GM18907 (cell line): ENCODE results near the gene EVI2A.
"Not testable (repeated sequence)": the region's sequence is repeated elsewhere in the genome, so short reads cannot be mapped to it uniquely, and the experiment has no call there.

Source experiments
- ATAC-seq: cut with Tn5 transposase; IDR thresholded peaks from one replicate; pipeline ENCODE4 v1.9.1; 2021; ENCODE audit warnings: mild to moderate bottlenecking, moderate library complexity; ENCODE audit not compliant: unreplicated experiment

EVI2A gene, protein sequence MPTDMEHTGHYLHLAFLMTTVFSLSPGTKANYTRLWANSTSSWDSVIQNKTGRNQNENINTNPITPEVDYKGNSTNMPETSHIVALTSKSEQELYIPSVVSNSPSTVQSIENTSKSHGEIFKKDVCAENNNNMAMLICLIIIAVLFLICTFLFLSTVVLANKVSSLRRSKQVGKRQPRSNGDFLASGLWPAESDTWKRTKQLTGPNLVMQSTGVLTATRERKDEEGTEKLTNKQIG

DNA sequence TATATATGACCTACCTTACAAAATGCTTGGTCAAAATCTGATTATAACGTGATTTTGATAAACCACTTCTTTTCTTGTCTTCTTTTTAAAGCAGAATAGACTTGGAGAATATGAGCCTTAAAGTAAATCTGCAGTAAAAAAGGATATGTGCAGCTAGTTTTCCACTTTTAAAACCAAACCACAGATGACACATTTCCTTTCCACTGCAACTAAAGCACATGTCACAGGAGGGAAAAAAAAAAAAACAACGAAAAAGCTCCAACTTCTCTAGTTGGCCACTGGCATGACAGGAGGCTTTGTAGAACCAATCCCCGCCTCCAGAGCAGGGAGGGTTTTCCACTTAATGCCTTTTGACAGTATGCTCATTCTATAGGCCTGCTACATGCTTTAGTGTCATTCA lies at the start of gene EVI2A:
Gene EVI2A (minus strand): TSS at position 142 of the 400 bp plus-strand sequence. CDS start 2,609 bp downstream, outside the sequence.
- no peak for ATAC-seq

DNA sequence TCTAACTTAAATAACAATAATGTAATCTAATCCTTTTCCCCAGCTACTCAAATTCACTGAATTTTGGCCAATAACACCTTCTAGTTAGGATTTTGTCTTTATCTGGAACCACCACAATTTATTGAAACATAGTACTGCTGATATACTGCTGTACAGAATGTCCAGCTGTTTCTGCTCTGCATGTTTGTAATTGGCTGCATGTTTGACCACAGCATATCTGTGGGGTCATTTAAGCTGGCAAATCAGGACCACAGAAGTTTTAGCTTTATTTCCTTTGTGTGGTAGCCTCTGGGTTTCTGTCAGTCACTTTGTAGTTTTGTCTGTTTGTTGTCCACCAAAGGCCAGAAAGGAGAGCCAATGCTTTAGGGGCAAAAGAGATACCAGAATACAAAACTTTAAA lies 47.8 kb upstream of the EVI2A start:
- ATAC-seq = no peak

DNA sequence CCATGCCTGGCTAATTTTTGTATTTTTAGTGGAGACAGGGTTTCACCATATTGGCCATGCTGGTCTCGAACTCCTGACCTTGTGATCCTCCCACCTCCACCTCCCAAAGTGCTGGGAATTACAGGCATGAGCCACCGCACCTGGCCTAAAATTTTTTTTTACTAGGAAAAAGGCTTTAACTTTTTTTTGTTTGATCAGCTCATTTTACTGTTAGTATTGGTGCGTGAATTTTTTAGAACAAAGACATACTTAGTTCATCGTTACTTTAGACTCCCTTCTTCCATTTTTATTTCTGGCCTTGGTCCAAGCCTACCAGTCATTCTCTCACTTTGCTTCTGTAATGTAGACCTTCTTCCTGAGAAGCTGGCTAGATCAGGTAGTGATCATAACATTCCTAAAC lies 44.7 kb upstream of the EVI2A start:
- no peak for ATAC-seq

DNA sequence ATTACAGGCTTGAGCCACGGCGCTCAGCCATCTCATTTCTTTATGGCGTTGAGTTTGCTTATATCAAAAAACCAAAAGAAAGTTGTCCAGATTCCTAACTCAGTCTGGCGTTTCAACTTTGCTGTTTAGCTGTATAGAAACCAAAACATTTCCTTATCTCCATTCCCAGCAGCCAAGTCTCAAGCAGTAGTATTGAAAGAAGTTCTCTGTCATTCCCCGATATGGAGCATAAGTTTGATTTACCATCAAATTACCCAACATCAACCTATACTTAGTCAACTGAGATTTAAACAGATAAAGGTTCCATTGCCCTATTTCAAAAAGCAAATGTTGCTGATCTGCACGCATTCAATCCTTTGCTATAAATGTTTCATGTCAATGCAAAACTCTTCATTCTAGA lies 42.6 kb upstream of the EVI2A start:
- no peak for ATAC-seq

DNA sequence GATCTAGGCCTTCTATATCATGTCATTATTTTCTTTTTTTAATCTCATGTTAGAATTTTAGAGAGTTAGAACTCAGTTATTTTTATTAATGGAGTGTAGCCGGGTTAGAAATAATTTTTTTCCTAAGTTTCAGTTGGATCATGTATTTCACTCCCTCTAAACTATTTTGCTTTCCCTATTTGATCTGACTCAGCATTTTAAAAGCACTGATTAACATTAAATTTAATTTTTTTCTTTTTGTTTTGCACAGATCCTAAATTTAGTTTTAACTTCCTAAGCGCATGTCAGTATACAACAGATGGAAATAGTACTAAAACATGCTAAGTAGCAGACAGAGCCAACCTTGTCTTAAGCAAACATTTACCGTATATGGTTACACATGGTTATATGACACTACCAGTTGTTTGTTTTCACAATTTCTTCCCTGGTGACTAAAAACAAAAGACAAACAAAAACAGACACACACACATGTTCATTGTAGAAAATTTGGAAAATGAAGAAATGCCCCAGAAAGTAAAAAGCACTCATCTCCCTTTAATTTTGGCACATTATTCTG lies 36.5 kb upstream of the EVI2A start:
- ATAC-seq = no peak

DNA sequence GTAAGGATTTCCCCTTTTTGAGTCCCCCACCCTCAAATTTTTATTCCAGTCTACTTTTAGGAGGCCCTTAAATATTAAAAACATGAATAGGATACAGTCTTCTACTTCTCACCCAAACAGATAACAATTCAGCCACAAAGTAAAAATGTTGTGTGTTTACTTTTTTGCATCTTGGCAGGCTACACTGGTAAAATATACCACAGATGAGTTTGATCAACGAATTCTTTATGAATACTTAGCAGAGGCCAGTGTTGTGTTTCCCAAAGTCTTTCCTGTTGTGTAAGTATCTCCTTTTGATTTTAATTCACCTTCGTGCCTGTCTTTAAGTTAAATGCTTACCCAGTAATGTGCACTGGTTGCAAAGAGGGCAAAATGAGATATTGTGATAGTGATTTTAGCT lies 35.7 kb upstream of the EVI2A start:
- no peak for ATAC-seq

DNA sequence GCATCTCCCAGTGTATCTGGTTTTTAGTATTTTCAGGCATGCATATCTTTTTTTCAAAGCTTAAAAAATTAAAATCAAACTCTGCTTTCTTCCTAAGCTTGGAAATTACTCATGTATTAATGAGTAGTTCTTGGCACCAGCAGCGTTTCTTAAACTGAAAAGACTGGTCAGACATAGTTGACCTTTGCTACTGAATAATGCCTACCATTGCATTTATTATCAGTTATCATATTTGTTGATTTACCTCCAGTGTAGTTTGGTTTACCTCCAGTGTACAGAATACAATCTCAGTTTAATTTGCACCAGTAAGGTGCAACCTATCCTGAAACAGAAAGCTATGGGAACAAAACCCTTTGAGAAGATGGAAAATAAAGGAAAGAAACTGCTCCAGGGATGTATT lies 34.5 kb upstream of the EVI2A start:
- ATAC-seq = no peak

DNA sequence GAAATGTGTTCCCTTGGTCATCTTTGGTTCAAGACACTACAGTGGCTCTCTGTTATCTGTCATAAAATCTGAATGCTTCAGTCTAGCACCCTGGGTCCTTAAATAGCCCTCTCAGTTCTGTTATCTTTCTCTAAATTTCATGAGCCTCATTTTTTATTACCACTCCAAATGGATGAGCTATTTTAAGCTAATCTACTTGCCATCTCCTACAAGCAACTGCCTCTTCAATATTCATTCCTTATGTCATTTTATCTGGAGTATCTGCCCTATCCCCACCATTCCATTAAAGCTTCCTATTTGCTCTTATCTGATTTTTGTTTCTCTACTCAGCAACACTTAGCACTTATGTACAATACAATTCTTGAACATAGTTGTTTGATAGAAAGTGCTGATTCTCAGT lies 28.0 kb upstream of the EVI2A start:
- no peak for ATAC-seq

DNA sequence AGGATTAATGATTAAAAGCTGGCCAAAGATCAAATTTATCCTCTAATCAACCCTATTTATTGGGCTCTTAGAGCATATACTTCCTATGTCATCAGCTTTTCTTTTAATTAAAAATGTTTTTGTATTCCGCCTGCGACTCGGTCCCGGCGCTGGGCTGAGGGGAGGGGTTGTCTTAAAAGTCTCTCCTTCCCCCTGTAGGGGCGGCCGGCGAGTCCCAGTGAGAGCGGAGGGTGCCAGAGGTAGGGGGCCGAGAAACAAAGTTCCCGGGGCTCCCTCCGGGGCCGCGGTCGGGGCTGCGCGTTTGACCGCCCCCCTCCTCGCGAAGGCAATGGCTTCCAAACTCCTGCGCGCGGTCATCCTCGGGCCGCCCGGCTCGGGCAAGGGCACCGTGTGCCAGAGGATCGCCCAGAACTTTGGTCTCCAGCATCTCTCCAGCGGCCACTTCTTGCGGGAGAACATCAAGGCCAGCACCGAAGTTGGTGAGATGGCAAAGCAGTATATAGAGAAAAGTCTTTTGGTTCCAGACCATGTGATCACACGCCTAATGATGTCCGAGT lies 23.8 kb upstream of the EVI2A start:
- ATAC-seq = not testable (repeated sequence)

DNA sequence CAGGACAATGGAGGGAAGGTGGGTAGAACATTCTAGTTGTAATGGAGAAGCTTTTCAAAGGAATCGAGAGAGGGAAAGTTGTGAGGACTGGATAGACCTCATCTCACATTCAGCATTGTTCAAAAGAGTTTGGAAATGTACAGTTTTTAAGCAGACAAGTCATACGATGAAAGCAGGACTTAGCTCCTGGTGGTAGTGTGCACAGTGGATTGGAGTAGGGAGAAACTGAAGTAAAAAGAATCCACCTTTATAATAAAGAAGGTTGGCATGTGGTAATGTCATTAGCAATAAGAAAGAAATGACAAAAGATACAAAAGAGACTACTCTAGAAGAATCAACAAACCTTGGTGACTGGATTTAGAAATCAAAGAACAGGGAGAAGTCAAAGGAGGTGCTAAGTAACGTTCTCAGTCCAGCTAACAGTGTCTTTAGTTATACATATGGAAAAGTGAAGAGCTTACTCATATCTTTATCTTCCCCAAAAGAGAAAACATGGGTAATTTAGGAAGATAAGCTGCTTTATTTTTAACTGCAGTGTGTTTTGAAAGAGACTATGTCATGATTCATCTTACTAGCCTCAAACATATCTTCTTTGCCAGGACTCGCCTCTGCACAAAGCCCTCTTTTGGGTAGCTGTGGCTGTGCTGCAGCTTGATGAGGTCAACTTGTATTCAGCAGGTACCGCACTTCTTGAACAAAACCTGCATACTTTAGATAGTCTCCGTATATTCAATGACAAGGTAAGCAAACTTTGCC lies 18.7 kb upstream of the EVI2A start:
- no peak for ATAC-seq

DNA sequence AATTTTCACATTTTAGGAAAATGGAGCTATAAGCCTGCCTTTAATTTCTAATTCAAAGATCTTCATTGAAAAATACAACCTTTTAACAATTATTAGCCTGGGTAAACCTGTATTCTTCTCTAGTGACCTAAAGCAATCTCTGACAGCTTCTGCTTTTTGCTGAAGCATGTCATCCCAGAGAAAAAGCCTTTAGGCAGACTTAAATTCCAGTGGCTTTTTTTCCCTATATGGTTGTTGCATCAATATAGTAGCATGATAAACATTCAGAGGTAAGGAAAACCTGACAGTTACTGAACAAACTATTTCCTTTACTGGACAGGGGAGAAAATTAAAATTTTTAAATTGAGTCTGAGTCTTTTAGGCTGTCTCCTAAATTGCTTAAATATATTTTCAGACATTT lies 7.8 kb upstream of the EVI2A start:
- ATAC-seq = no peak

DNA sequence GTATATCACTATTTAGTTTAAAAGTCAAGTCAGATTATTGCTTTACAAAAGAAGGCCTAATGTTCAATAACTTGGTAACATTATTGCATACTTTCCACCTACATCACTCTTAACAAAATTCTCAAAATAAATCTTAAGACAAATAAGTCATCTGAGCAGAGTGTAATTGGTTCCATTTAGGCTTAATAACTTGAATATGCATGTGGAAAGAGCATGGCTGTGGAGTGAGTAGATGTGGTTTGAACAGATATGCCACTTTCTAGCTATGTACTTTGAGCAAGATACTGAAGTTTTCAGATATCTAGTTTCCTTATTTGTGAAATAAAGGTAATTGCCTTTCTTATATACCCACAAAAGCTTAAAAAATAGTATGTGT lies 6.7 kb upstream of the EVI2A start:
- no peak for ATAC-seq

DNA sequence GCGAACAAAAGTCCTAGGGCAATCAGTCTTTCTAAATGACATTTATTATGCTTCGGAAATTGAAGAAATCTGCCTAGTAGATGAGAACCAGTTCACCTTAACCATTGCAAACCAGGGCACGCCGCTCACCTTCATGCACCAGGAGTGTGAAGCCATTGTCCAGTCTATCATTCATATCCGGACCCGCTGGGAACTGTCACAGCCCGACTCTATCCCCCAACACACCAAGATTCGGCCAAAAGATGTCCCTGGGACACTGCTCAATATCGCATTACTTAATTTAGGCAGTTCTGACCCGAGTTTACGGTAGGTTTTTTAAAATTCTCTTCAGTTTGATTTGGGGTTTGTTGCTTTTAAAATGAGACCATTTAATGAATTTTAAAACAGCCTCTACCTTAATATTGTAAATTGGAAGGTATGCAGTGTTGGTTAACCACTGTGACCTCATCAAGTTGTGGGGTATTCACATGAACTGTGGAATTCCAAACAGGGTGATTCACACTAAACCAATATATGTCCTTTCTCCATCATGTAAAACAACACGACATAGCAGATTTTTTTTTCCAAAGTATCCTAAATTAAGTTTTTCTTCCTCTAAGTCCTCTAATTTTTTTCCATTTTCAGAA lies 6.2 kb upstream of the EVI2A start:
- ATAC-seq = no peak

DNA sequence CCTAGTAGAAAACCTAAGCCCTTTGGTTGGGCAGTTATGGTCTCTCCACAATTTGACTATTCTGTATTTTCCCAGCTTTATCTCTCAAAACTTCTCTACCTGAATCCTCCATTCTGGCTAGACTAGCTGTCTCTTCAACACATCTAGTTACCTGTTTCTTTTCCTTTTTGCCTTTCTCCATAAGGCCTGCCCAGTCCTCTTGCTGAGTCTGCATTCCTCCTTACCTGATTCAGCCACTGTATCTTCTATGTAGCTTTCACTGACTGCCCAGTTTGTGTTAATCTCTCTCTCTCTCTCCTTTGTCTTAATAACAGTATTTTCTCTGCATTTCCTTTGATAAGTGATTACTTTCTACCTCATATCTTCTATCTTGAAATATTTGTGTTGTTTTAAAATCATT lies 2.1 kb upstream of the EVI2A start:
- ATAC-seq = no peak

DNA sequence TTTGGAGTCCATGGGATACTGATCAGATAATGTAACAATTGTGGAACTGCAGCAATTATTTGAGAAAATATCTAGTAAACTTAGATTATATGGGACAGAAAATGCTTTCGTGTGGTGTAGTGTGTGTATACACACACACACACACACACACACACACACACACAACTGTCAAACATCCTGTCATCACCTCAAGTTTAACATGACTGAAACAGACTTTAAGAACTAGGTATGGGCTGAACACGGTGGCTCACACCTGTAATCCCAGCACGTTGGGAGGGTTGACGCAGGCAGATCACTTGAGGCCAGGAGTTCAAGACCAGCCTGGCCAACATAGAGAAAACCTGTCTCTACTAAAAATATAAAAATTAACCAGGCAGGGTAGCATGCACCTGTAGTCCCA lies 544 bp upstream of the EVI2A start:
- ATAC-seq = no peak

DNA sequence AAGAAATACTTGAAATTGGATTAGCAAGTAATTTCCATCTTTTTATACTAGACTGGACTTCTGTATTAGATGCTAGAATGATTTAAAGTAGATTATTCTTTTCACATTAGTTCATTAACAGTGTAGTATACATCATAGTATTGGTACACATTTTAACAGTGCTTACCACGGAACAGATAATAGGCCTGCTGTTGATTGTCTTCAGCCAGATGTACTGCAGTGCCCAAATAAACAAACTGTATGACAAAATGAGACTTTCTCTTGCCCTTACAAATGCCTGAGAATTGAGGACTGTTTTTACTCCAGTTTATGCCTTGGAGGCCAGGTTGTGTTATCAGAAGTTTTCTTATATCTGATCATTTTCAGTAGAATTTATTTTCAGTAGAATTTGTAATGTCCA lies 631 bp downstream of the EVI2A start:
- no peak for ATAC-seq

DNA sequence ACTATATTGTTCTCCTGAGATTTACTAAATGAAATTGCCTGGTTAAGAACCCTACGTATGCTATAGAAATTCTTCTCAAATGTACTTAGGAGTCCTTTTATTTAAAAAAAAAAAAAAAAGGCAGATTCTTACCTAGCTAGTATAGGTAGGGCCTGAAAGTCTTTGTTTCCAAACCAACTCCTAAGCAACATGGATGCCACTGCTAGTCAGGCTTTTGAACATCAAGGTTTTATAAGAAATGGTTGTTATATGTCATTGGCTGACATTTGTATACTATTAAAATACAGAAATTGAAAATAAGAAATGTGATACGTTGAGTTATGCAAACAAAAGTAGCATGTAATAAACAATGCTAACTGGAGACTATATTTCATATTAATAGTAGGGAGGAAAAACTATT lies 1.2 kb downstream of the EVI2A start:
- ATAC-seq = no peak

DNA sequence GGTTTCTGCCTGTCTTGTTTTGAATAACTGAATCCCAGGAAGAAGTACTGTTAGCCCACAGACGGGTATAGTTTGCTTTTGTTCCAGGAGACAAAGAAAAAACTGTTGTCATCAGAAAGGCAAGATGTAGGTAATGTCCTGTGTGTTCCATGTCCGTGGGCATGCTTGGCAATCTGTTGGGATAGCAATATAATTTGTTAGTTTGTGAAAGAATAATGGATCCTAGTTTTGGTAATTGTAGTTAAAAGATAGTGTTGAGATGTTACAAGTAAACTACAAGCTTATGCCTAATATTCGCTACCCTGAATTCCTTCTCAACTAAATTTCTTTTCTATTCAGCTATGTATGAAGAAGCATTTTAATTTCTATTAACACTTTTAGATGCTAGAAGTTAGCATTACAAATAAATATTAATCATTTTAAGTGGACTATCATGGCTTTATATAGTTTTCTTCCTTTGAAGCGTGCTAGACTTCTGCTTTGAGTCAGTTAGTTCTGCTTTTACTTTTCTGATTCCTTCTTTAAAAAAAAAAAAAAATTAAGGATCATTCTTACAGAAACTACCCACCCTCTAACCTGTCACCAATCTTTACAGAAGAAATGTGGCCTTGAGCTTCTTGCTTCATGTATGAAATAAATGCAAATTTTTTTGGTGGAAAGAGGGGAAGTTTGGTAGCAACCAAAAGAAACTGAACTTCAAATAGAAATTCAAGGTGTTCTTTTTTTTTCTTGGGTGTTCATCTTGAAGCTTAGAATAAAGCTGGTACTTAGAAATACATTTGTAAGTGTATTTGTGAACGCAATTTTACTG lies 2.4 kb downstream of the EVI2A start:
- ATAC-seq = peak; percentile 31

DNA sequence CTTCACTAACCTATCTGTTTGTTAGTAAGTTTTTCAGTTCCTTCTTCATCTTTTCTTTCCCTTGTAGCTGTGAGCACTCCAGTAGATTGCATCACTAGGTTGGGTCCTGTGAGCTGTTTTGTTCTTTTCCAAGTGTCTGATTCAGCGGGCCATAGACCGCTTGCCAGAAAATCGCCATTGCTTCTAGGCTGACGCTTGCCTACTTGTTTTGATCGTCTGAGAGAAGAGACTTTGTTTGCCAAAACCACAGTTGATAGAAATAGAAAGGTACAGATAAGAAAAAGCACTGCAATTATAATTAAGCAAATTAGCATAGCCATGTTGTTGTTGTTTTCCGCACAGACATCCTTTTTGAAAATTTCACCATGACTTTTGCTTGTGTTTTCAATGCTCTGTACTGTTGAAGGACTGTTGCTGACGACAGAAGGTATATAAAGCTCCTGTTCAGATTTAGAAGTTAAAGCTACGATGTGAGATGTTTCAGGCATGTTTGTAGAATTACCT lies 3.1 kb downstream of the EVI2A start:
- ATAC-seq = peak; percentile 41

DNA sequence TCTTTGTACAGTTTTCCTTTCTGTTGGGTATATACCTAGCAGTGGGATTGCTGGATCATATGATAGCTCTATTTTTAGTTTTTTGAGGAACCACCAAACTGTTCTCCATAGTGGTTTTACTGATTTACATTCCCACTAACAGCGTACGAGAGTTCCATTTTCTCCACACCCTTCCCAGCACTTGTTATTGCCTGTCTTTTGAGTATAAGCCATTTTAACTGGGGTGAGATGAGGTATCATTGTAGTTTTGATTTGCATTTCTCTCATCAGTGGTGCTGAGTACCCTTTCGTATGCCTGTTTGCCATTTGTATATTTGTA lies 6.7 kb downstream of the EVI2A start:
- no peak for ATAC-seq
